GM11168 (cell line): ENCODE results near the gene SPATA45.

Experiments
- in situ Hi-C: fragments of 300-500 bp; cut with MboI; formaldehyde crosslinking; loops from one replicate; pipeline ENCODE4 v1.12.0; 2022; ENCODE audit warnings: low sequenced_read_pairs; ENCODE audit not compliant: unreplicated experiment

SPATA45 gene

DNA sequence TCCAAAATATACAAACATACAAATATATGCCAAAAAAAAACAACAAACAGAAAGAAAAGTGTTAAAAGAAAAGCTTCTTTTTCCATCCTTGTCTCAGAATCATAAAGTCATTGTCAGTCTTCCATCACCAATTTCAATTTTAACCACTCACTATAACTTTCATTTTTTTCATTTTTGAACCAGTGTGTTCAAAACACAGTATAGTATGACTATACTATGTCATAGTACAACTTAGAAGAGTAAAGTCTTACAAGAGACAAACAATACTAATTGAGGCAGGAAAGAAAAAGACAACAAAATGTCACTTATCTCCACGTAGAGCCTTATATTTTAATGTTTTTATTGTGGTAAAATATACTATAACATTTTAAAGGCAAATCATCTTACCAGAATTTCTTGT, 63.5 kb downstream of the SPATA45 start:
- in situ Hi-C loops: no loop called here

DNA sequence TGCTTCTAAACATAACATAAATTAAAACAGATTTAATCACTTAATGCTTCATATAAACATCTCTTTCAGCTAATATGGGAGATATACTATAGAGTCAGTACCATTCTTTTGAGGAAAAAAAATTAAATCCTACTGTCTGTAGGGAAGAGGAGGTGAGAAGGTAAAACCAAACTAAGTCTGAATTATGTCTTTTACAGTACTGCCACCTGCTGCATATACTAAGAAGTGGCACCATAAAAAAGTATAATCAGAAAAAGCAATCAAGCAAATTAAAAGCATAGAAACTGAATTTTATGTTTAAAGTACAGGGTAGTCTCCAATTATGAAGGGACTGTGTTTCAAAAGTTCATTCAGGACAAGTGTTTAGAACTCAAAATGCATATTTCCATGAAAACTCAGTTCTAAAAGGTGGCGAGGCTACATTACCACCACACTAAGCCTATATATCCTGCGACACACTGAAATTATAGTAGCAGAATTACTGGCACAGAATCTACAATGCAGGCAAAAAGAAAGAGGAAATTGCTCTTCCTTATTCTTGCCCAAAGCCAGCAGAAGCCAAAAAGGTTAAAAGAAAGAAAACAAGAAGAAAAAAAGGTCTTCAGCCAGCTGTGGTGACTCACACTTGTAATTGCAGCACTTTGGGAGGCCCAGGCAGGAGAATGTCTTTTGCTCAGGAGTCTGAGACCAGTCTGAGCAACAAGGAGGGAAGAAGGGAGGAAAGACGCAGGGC, 64.9 kb downstream of the SPATA45 start:
- in situ Hi-C loops: no loop called here

DNA sequence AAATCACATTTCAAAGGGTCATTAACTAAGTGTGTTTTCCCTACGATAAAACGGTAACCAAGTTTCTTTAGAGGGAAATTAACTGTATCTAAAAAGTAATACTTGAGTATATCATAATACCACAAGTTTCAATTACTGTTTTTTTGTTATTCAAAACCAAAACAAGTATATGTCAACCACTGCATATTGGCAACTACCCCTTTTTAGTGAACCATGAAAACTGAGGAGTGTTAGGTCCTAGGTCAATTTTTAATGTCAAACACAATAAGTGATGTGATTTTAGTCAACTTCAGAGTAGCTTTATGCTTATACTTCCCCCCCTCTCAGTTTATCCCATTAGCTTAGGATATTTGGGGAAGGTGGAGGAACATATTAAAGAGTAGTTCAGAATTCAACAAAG, 66.2 kb downstream of the SPATA45 start:
- in situ Hi-C loops: no loop called here

DNA sequence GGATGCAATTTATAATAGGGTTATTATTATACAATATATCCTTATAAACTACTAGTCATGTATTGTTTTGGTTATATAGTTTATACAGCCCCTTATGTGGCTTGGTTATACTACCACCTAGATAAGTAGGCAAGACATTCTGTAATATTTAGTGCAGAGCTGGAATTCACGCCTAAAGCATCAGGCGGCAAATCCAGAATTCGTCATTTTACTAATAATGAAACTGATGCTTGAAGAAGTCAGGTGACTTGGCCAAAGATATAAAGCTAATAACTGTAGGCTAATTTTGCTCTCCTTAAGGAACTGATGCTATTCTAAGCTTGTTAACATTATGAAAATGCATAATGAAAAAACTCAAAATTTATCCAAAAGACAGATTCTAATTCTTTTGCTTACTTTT, 66.7 kb downstream of the SPATA45 start:
- in situ Hi-C loops: no loop called here
